SJCRH30 (cell line): ENCODE results near the gene FHL1. TPM values are rescaled to one million over a fixed set of nuclear protein-coding genes. Genes with fewer than 3 reads are reported as not detected.
A peak's percentile ranks its signal among the peaks of the same experiment; 100 is the strongest.

Experiments
- DNase-seq, 2 experiments: peaks; one replicate each; pipeline ENCODE4 v3.0.0-alpha.2; 2015 to 2020
- H3K27ac ChIP-seq: fragments of 250-450 bp; sonication (Bioruptor Pico); 2 replicates; pipeline ENCODE4 v1.5.1; 2020; ENCODE audit warnings: mild to moderate bottlenecking, moderate library complexity
- H3K27me3 ChIP-seq: fragments of 250-450 bp; sonication (Bioruptor Pico); 2 replicates; pipeline ENCODE4 v1.5.1; 2020; ENCODE audit warnings: mild to moderate bottlenecking, moderate library complexity
- H3K36me3 ChIP-seq: fragments of 250-450 bp; sonication (Bioruptor Pico); 2 replicates; pipeline ENCODE4 v1.5.1; 2020; ENCODE audit warnings: mild to moderate bottlenecking, moderate library complexity
- H3K4me1 ChIP-seq: fragments of 250-450 bp; sonication (Bioruptor Pico); 2 replicates; pipeline ENCODE4 v1.5.1; 2020; ENCODE audit warnings: mild to moderate bottlenecking, moderate library complexity
- H3K4me3 ChIP-seq: fragments of 250-450 bp; sonication (Bioruptor Pico); 2 replicates; pipeline ENCODE4 v1.5.1; 2020; ENCODE audit warnings: mild to moderate bottlenecking, moderate library complexity
- H3K9me3 ChIP-seq: fragments of 250-450 bp; sonication (Bioruptor Pico); replicated peaks from 2 replicates; pipeline ENCODE4 v1.5.1; 2020; ENCODE audit warnings: mild to moderate bottlenecking, moderate library complexity
- total RNA-seq: library from RNA; depleted of rRNA; stranded (reverse); fragments of >200 nt; shearing (Covaris generic); gene quantifications from 2 replicates; pipeline ENCODE4 v1.2.3, GENCODE V29; 2014

FHL1 gene
- total RNA-seq, 1 experiment from 2014 or later = 55.7 TPM

DNA sequence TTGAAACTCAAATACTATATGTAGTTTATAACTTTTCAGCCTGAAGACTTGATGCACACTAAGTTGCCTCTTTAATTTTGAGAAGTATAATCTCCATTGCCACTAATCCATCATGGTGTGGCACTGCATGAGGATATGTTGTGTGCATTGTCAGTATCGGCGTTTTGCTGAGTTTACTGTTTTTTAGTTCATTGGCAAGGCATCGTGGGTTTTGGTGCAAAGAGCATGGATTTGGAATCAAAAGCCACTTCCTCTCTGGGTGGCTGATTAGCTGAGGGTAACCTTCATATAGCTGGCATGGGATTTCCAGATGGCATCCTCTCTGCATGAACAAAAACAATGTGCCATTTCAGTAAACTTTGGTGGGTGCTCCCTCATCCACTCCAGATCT, 38.7 kb downstream of the FHL1 start:
- Histone ChIP-seq H3K4me1 (peaks cover 3% of the 10 kb centered on the region; the same call in 1 of the 2 replicates), H3K9me3 (no peaks in the 10 kb centered on the region)

DNA sequence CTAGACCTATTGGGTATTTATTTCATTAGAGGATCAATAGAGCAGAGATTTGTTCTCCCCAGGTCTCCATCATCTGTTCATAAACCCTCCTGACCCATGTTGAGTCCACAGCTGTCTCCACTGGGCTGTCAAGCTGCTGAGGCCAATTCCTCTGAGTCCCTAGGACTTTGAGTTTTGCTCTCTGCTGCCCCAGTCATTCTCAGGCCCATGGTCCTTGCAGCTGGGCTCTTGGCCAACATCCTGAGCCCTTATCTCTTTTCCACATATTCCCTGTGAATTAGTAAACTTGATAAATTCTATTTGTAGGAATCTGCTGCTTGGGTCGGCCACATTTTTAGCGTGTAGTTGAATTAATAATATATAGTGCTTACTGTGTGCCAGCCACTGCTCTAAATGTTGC, 41.9 kb downstream of the FHL1 start:
- H3K27me3 ChIP-seq = no peaks in the 10 kb centered on the region
- H3K9me3 ChIP-seq = no peaks in the 10 kb centered on the region
- H3K4me1 ChIP-seq = peaks cover 11% of the 10 kb centered on the region
- H3K27ac ChIP-seq = no peak overlapping the region
- H3K4me3 ChIP-seq = no peak overlapping the region
- H3K36me3 ChIP-seq = no peaks in the 10 kb centered on the region
- DNase-seq = no peak

More for the DNA sequence above, 38.7 kb downstream of the FHL1 start:
- no peak overlapping the region for H3K4me3 ChIP-seq
- no peak overlapping the region for H3K27ac ChIP-seq
- no peaks in the 10 kb centered on the region for H3K27me3 ChIP-seq
- DNase-seq = no peak
- H3K36me3 ChIP-seq = no peaks in the 10 kb centered on the region

DNA sequence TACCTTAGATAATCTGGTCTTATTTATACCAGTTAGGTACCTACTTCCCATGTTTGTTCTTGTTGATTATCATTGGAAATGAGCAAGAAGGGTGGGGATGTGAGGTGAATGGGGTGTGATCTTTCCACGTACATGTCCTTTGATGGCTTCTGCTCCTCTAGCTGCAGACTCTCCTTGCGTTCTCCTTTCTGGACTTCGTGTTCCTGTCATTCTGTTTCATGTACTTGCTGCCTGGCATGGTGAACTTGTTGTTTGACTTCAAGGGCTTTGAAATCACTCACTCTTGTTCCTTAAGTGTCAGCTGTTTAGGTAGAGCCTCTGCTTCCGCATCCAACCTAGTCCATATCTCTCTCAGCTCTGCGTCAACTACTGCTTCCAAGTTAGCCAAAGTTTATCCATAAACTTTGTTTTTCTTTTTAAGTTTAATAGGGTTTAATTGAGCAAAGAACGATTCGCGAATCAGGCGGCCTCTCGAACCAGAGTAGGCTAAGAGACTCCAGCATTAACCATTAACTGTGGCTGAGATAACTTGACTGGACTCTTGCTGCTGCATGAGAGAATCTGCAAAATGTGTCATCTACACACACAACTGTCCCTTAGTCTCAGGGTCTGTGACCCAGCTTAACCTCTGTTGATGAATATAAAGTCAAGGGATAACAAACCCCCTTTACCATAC, 42.8 kb downstream of the FHL1 start:
- Histone ChIP-seq H3K36me3 (no peaks in the 10 kb centered on the region), H3K4me3 (no peak overlapping the region), H3K9me3 (no peaks in the 10 kb centered on the region), H3K4me1 (peaks cover 11% of the 10 kb centered on the region), H3K27me3 (no peaks in the 10 kb centered on the region), H3K27ac (no peak overlapping the region)
- DNase-seq = no peak

DNA sequence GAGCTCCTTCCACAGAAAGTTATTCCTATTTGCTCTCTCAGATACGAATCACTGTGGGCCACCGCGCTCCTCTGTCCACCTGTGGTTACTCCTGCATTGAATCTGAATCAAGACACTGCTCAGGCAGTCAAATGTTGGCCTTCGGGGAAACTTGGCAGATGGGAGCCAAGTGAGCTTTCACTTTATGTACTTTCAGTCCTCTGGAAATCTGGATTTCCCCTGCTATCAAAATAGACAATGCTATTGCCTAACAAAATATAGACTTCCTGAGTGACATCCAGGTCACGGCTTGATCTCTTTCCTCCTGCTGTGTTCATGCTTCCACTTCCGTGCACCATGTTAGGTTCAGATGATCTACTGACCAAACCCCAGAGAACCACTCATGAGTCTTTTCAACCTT, 43.8 kb downstream of the FHL1 start:
- no peaks in the 10 kb centered on the region for H3K9me3 ChIP-seq
- no peak for DNase-seq
- no peaks in the 10 kb centered on the region for H3K27me3 ChIP-seq
- no peak overlapping the region for H3K4me3 ChIP-seq
- H3K4me1 ChIP-seq = peaks cover 11% of the 10 kb centered on the region
- no peaks in the 10 kb centered on the region for H3K36me3 ChIP-seq
- no peak overlapping the region for H3K27ac ChIP-seq

DNA sequence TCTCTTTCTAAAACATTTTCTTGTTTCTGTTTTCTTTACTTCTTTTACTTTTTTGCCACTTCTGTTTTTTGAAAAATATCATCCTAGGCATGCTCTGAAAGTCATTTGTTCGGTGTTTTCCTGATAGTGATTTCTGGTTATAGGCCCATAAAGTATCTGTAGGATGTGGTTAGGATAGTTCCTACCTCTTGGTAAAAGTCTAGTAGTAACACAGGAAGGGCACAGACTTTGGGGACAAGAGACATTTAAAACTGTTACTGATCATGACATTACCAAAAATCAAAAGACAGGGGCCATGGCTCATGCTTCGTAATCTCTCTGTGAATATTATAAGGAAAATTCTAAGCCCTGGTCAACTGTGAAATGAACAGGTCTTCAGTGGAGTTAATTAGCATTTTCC, 44.8 kb downstream of the FHL1 start:
- Histone ChIP-seq H3K4me3 (no peak overlapping the region), H3K4me1 (peaks cover 11% of the 10 kb centered on the region), H3K36me3 (no peaks in the 10 kb centered on the region), H3K27me3 (no peaks in the 10 kb centered on the region), H3K27ac (no peak overlapping the region), H3K9me3 (no peaks in the 10 kb centered on the region)
- DNase-seq = no peak

DNA sequence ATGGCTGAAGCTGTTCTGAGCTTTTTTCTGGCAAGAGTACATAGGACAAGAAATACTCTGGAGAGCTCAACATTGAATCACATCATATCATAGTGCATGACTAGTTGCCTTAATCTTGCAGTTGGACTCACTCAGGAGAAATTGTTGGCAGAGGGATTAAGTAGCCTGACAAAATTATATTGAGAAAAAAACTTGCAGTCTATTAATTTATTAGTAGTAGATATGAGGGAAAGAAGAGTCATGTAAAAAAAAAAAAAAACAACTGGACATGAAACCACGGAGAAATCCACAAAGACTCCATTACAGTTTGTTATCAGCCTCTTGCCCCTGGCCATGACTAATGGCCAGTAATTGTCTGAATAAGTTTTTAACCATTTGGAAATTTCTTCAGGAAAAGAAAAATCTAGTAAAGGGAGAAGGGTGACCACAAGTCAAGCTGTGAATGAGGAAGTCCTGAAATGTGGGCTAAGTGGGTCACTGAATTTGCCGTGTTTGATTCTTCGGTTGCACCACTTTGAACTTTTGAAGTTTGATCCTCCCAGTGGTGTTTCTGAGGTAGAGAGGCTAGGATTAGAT, 45.6 kb downstream of the FHL1 start:
- DNase-seq = peak in 1 of 2 experiments; percentile 33

DNA sequence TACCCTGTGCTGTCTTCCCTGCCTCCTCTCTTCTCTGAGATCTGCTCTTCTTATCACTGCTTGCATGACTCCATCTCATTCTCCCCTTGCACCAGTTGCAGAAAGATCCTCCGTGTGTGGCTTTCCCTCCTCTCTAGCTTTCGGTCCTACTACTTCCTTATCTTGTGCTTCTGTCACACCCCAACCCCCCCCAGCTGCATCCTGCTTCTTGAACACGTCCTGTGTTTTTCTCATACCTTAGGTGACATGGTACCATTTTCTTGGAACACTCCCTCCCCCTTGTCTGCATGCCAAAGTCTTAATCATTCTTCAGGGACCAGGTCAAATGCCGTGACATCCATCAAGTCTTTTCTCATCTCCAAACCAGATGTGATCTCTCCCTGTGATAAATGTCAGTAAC, 46.4 kb downstream of the FHL1 start:
- no peaks in the 10 kb centered on the region for H3K9me3 ChIP-seq
- H3K4me1 ChIP-seq = peaks cover 11% of the 10 kb centered on the region
- H3K36me3 ChIP-seq = no peaks in the 10 kb centered on the region
- no peak overlapping the region for H3K4me3 ChIP-seq
- no peak for DNase-seq
- H3K27ac ChIP-seq = no peak overlapping the region
- no peaks in the 10 kb centered on the region for H3K27me3 ChIP-seq

More for the DNA sequence above, 45.6 kb downstream of the FHL1 start:
- peaks cover 11% of the 10 kb centered on the region for H3K4me1 ChIP-seq
- H3K9me3 ChIP-seq = no peaks in the 10 kb centered on the region
- no peaks in the 10 kb centered on the region for H3K36me3 ChIP-seq
- no peaks in the 10 kb centered on the region for H3K27me3 ChIP-seq
- H3K4me3 ChIP-seq = no peak overlapping the region
- peak overlapping the region; percentile 39 for H3K27ac ChIP-seq

DNA sequence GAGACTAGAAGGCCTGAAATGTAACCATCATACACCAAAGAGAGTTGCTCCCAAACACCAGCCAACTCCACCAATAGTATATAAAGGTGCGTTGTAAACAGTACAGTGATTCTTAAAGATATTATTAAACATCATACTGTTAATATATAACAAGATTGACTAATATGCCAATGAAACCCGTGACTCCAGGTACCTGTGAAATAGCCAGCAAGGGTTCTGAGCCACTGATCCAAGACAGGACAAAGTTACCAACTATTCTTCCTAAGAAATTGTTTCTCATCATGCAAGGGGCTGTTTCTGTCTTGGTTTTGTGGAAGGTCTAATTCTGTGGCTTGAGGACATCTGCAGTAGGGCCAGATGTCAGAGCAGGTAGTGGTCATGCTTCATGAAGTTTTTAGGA, 47.2 kb downstream of the FHL1 start:
- Histone ChIP-seq H3K36me3 (no peaks in the 10 kb centered on the region), H3K27me3 (no peaks in the 10 kb centered on the region), H3K4me3 (no peak overlapping the region), H3K4me1 (peaks cover 11% of the 10 kb centered on the region), H3K9me3 (no peaks in the 10 kb centered on the region), H3K27ac (no peak overlapping the region)
- no peak for DNase-seq

DNA sequence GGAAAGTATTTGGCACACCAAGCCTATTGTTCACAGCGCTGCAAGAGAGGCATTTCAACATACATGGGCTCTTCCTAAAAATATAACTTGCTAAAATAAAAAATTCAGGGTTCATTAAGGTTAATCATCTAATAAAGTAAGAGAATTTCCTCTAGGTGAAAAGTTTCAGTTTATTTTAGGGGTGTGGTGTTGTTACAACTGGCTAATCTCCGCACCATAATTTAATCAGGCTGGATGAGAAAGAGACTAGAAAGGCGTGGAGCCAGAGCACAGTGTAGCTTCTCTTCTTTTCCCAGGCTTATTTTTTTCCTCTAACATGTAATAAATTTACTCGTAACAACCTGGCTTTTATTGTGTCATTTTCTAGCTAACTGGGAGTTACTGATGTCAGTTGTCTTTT, 47.9 kb downstream of the FHL1 start:
- no peak overlapping the region for H3K4me3 ChIP-seq
- H3K4me1 ChIP-seq = peaks cover 11% of the 10 kb centered on the region
- no peaks in the 10 kb centered on the region for H3K36me3 ChIP-seq
- H3K27ac ChIP-seq = no peak overlapping the region
- H3K27me3 ChIP-seq = no peaks in the 10 kb centered on the region
- no peak for DNase-seq
- no peaks in the 10 kb centered on the region for H3K9me3 ChIP-seq

DNA sequence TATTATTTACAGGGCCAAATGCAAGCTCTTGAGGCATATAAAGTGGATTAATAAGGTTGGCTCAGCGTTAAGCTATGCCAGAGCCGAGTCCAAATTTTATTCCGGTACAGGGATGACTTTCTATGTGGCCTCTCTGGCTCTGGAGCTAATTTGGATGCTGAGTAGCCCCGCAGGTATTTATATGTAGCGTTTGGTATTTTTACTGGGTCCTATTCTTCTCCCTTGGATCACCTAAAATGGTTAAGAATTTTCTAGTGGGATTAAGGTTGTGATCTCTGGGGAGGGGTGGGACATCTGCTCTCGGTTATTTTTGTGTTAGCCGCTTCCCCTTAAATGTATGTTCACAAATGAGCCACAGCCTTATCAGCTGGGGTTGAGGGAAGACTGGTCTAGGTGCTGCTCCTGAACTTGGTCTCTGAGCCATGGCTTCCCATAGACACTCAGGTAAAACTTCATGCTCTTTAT, 49.4 kb downstream of the FHL1 start:
- Histone ChIP-seq H3K27me3 (no peaks in the 10 kb centered on the region), H3K36me3 (no peaks in the 10 kb centered on the region), H3K27ac (no peak overlapping the region), H3K4me3 (no peak overlapping the region), H3K4me1 (peaks cover 11% of the 10 kb centered on the region), H3K9me3 (no peaks in the 10 kb centered on the region)
- no peak for DNase-seq

DNA sequence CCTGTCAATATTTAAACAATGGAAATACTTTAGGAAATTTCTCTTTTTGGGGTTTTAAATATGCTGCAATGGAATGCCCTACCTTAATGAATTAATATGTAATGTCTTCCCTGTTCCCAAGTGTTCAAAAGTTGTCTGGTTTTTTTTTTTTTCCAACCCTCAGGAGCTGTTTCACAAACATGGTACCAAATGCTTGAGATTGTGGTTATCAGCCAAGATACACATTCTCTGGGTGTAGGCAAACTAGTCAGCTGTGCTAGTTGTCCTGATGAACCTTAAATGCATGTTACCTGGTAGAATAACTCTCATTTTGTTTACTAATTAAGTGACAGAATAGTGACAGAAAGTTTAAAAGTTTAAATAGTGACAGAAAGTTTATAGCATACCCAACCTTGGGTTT, 50.7 kb downstream of the FHL1 start:
- H3K9me3 ChIP-seq = no peaks in the 10 kb centered on the region
- no peaks in the 10 kb centered on the region for H3K36me3 ChIP-seq
- H3K4me3 ChIP-seq = no peak overlapping the region
- peaks cover 5% of the 10 kb centered on the region; the same call in 1 of the 2 replicates for H3K4me1 ChIP-seq
- H3K27me3 ChIP-seq = no peaks in the 10 kb centered on the region
- DNase-seq = no peak
- H3K27ac ChIP-seq = no peak overlapping the region

DNA sequence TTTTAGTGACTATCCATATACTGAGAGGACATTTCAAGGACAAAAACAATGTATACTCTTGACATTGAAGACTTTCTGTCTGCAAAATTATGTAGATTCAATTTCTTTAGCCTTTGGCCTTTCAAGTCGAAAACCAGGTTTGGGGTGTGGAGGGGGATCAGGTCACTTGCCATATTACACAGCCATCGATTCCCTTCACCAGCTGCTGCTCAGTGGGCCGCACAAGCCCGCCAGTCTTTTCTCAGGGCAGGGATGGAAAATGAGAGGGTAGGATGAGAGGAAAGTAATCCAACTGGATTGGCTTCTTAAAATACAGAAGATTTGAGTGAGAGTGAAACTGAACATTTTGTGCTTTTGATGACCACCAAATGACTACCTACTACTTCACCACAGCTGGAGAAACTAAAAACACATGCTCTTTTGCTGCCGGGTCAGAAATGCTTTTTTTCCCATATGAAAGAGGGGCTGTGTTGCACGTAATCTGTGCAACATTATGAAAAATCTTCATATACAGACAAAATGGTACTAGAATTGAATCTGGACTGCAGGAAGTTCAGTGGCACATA, 51.4 kb downstream of the FHL1 start:
- Histone ChIP-seq H3K4me1 (no peaks in the 10 kb centered on the region), H3K27ac (no peak overlapping the region), H3K36me3 (no peaks in the 10 kb centered on the region), H3K9me3 (no peaks in the 10 kb centered on the region), H3K4me3 (no peak overlapping the region), H3K27me3 (no peaks in the 10 kb centered on the region)
- no peak for DNase-seq

DNA sequence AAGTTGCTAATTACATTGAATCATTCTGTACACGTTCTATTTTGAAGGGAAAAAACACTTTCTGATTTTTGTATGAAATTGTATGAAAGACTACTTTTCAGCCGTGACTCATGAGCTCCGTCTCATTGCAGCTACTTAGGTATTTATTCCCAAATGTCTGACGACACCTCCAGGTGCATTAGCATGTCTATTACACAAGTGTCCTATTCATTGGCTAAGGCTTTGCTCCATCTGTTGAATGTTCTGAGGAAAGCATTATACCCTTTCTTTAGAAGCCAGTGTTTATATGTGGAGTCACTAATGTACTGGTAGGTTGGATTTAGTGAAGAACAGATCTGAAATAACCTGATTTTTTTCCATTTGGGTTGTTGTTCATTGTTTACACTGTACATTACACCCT, 52.0 kb downstream of the FHL1 start:
- H3K27ac ChIP-seq = no peak overlapping the region
- no peak overlapping the region for H3K4me3 ChIP-seq
- H3K4me1 ChIP-seq = no peaks in the 10 kb centered on the region
- H3K9me3 ChIP-seq = no peaks in the 10 kb centered on the region
- DNase-seq = no peak
- H3K27me3 ChIP-seq = no peaks in the 10 kb centered on the region
- no peaks in the 10 kb centered on the region for H3K36me3 ChIP-seq

DNA sequence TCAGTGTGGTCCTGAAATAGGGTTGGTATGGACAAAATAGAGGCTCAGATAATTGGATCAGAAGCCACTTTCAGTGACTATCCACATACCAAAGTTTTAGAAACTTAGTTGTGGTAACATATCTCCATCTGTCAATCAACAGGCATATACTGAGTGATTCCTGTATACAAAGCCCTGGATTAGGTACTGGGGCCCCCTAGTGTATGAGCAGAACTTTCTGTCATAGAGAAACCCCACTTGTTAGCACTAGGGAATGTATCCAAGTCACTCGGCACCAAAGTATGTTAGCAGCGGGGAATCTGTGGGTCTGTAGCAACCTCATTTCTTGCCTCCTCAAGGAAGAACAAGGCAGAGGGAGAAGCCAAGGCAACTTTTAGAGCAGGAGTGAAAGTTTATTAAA, 53.1 kb downstream of the FHL1 start:
- H3K36me3 ChIP-seq = no peaks in the 10 kb centered on the region
- H3K27ac ChIP-seq = no peak overlapping the region
- H3K4me1 ChIP-seq = no peaks in the 10 kb centered on the region
- no peak overlapping the region for H3K4me3 ChIP-seq
- H3K9me3 ChIP-seq = no peaks in the 10 kb centered on the region
- no peaks in the 10 kb centered on the region for H3K27me3 ChIP-seq
- DNase-seq = no peak

DNA sequence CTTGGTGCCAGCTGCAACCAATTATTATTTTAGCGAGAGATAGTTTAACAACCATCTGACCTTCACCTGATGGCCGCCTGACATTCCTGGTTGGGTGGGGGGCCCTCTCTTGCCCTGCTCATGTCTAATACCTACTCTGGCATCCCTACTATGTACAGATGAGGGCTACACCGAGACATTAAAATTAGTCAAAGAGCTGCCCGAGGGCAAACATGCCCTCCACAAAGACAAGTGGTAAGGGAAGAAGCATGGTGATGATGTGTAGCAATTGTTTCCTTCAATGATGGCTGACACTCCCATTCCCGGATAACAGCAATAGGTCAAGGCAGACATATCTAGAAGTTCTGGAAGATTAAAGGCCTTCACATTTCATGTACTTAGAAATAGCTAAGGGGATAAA, 54.3 kb downstream of the FHL1 start:
- no peak for DNase-seq
- no peaks in the 10 kb centered on the region for H3K36me3 ChIP-seq
- H3K9me3 ChIP-seq = no peaks in the 10 kb centered on the region
- H3K4me1 ChIP-seq = no peaks in the 10 kb centered on the region
- no peak overlapping the region for H3K27ac ChIP-seq
- no peaks in the 10 kb centered on the region for H3K27me3 ChIP-seq
- no peak overlapping the region for H3K4me3 ChIP-seq

DNA sequence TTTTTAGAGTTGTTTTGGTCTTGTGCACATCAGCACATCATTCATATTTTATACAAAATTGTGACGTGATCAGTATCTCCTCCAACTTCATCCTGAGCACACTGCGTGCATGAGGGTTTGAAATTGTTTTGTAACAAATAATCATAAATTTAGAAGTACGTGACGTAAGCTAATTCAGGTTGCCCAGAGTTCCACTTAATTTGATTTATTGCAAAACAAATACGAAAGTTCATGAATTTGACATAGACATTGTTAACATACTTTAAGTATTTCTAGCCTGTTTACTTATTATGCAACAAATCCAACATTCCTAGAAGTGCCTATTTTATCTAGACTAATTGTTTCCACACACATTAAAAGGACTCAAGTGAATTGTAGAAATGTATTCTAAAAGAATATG, 55.6 kb downstream of the FHL1 start:
- Histone ChIP-seq H3K27ac (no peak overlapping the region), H3K9me3 (no peaks in the 10 kb centered on the region), H3K36me3 (no peaks in the 10 kb centered on the region), H3K4me3 (no peak overlapping the region), H3K4me1 (no peaks in the 10 kb centered on the region), H3K27me3 (no peaks in the 10 kb centered on the region)
- DNase-seq = no peak
